ENCODE results near the gene ST14. TPM values are rescaled to one million over a fixed set of nuclear protein-coding genes. Genes with fewer than 3 reads are reported as not detected.
"Not testable (repeated sequence)": the region's sequence is repeated elsewhere in the genome, so short reads cannot be mapped to it uniquely, and the experiment has no call there.

Gene ST14
- total RNA-seq, 2 donors from 2014 or later, result 17.5 to 21.7 TPM

DNA sequence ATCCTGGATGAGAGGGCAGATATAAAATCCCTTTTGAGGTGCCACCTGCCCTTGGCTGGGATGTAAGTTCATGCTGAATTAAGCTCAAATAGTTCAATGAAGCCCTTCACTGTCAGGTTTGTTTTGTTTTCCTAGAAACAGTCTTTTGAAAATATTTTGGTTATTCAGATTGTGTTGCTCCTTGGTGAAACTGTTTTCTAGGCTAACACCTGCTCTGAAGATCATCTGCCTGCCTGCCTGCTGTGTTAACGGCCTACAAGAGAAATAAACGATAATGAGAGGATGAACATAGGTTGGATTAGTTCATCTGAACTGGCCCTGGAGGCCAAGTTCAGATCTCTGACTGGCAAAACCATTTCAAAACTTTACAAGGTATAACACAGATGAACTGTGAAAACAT, 87.7 kb downstream of the ST14 start:
- DNase-seq, result no peak
- Mint-ChIP-seq H3K27me3 (ENCODE audit: insufficient read depth) (no peaks in the 10 kb centered on the region), H3K4me3 (no peak overlapping the region), H3K36me3 (ENCODE audit: low read depth) (peaks cover 14% of the 10 kb centered on the region), H3K4me1 (peaks cover 12% of the 10 kb centered on the region), H3K9me3 (peaks cover 2% of the 10 kb centered on the region), H3K27ac (no peak overlapping the region)
- H3K4me1 ChIP-seq (ENCODE audit: control insufficient read depth, insufficient read depth, low read length), result no peaks in the 10 kb centered on the region
- H3K27me3 ChIP-seq (ENCODE audit: control insufficient read depth, insufficient read depth, low read length, poor library complexity, severe bottlenecking), result no peaks in the 10 kb centered on the region
- no peak overlapping the region for H3K4me3 ChIP-seq (ENCODE audit: low read length)
- H3K27ac ChIP-seq (ENCODE audit: low read depth, low read length), result no peak overlapping the region
- H3K9me3 ChIP-seq (ENCODE audit: control insufficient read depth, low read length), result no peaks in the 10 kb centered on the region
- WGBS, 2 experiments (ENCODE audit: insufficient coverage in 1 of 2, insufficient read length in 1 of 2), result 93 to 96% methylated on average over 2 of the region's 2 CpGs
- H3K9ac ChIP-seq (ENCODE audit: extremely low read depth, low read length, poor library complexity, severe bottlenecking), result no peak overlapping the region
- H3K36me3 ChIP-seq (ENCODE audit: control insufficient read depth, insufficient read depth, low read length), result peaks cover 4% of the 10 kb centered on the region
- TF ChIP-seq, protein P1, sequence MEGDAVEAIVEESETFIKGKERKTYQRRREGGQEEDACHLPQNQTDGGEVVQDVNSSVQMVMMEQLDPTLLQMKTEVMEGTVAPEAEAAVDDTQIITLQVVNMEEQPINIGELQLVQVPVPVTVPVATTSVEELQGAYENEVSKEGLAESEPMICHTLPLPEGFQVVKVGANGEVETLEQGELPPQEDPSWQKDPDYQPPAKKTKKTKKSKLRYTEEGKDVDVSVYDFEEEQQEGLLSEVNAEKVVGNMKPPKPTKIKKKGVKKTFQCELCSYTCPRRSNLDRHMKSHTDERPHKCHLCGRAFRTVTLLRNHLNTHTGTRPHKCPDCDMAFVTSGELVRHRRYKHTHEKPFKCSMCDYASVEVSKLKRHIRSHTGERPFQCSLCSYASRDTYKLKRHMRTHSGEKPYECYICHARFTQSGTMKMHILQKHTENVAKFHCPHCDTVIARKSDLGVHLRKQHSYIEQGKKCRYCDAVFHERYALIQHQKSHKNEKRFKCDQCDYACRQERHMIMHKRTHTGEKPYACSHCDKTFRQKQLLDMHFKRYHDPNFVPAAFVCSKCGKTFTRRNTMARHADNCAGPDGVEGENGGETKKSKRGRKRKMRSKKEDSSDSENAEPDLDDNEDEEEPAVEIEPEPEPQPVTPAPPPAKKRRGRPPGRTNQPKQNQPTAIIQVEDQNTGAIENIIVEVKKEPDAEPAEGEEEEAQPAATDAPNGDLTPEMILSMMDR (conservative IDR thresholded peaks at IDR 0.05), result no peak

DNA sequence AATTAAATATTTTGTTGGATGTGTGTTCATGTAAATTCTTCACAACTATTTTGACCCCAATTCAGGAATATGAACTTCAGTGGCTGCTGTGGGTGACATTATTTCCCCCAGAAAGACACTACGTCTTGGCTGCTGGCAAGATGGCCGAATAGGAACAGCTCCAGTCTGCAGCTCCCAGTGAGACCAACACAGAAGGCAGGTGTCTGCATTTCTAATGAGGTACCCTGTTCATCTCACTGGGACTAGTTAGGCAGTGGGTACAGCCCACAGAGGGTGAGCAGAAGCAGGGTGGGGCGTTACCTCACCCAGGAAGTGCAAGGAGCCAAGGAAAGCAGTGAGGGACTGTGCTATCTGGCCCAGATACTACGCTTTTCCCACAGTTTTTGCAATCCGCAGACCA, 89.8 kb downstream of the ST14 start:
- TF ChIP-seq, protein P1 (conservative IDR thresholded peaks at IDR 0.05), result no peak
- Histone ChIP-seq H3K27ac (ENCODE audit: low read depth, low read length) (no peak overlapping the region), H3K27me3 (ENCODE audit: control insufficient read depth, insufficient read depth, low read length, poor library complexity, severe bottlenecking) (no peaks in the 10 kb centered on the region), H3K36me3 (ENCODE audit: control insufficient read depth, insufficient read depth, low read length) (peaks cover 4% of the 10 kb centered on the region), H3K9ac (ENCODE audit: extremely low read depth, low read length, poor library complexity, severe bottlenecking) (no peak overlapping the region), H3K9me3 (ENCODE audit: control insufficient read depth, low read length) (no peaks in the 10 kb centered on the region), H3K4me1 (ENCODE audit: control insufficient read depth, insufficient read depth, low read length) (no peaks in the 10 kb centered on the region), H3K4me3 (ENCODE audit: low read length) (no peak overlapping the region)
- WGBS, 2 experiments (ENCODE audit: insufficient coverage in 1 of 2, insufficient read length in 1 of 2), result 95 to 100% methylated on average over 5 of the region's 5 CpGs
- Mint-ChIP-seq H3K27ac (peak overlapping the region; percentile 66), H3K36me3 (ENCODE audit: low read depth) (peaks cover 27% of the 10 kb centered on the region), H3K27me3 (ENCODE audit: insufficient read depth) (no peaks in the 10 kb centered on the region), H3K4me1 (peaks cover 12% of the 10 kb centered on the region), H3K4me3 (no peak overlapping the region), H3K9me3 (peaks cover 5% of the 10 kb centered on the region)
- no peak for DNase-seq

DNA sequence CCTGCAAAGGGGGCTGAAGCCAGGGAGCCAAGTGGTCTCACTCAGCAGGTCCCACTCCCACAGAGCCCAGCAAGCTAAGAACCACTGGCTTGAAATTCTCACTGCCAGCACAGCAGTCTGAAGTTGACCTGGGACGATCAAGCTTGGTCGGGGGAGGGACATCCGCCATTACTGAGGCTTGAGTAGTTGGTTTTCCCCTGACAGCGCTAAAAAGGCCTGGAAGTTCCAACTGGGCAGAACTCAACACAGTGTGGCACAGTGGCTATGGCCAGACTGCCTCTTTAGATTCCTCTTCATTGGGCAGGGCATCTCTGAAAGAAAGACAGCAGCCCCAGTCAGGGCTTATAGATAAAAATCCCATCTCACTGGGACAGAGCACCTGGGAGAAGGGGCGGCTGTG, 90.3 kb downstream of the ST14 start:
- Mint-ChIP-seq H3K4me1 (peaks cover 12% of the 10 kb centered on the region), H3K36me3 (ENCODE audit: low read depth) (peaks cover 26% of the 10 kb centered on the region)
- not testable (repeated sequence) for DNase-seq; H3K36me3 ChIP-seq (ENCODE audit: control insufficient read depth, insufficient read depth, low read length); H3K4me1 ChIP-seq (ENCODE audit: control insufficient read depth, insufficient read depth, low read length); H3K27me3 Mint-ChIP-seq (ENCODE audit: insufficient read depth); H3K9me3 Mint-ChIP-seq; H3K27ac ChIP-seq (ENCODE audit: low read depth, low read length); H3K27me3 ChIP-seq (ENCODE audit: control insufficient read depth, insufficient read depth, low read length, poor library complexity, severe bottlenecking); H3K4me3 Mint-ChIP-seq; H3K9me3 ChIP-seq (ENCODE audit: control insufficient read depth, low read length); H3K9ac ChIP-seq (ENCODE audit: extremely low read depth, low read length, poor library complexity, severe bottlenecking); H3K4me3 ChIP-seq (ENCODE audit: low read length); H3K27ac Mint-ChIP-seq
- WGBS, 2 experiments (ENCODE audit: insufficient coverage in 1 of 2, insufficient read length in 1 of 2), result 83 to 96% methylated on average over 4 to 5 of the region's 5 CpGs

DNA sequence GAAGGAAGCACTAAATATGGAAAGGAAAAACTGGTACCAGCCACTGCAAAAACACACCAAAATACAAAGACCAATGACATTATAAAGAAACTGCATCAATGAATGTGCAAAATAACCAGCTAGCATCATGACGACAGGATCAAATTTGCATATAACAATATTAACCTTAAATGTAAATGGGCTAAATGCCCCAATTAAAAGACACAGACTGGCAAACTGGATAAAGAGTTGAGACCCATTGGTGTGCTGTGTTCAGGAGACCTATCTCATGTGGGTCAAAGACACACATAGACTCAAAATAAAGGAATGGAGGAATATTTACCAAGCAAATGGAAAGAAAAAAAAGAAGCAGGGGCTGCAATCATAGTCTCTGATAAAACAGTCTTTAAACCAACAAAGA, 92.2 kb downstream of the ST14 start:
- WGBS, 2 experiments (ENCODE audit: insufficient coverage in 1 of 2, insufficient read length in 1 of 2), result 82% methylated on average over 1 of the region's 1 CpG; no CpG with 5 or more reads in 1 of the 2 experiments
- H3K9me3 Mint-ChIP-seq; H3K27me3 Mint-ChIP-seq (ENCODE audit: insufficient read depth); H3K4me3 ChIP-seq (ENCODE audit: low read length); DNase-seq; H3K36me3 ChIP-seq (ENCODE audit: control insufficient read depth, insufficient read depth, low read length); H3K27ac ChIP-seq (ENCODE audit: low read depth, low read length); H3K27me3 ChIP-seq (ENCODE audit: control insufficient read depth, insufficient read depth, low read length, poor library complexity, severe bottlenecking); H3K4me3 Mint-ChIP-seq; H3K4me1 ChIP-seq (ENCODE audit: control insufficient read depth, insufficient read depth, low read length); H3K27ac Mint-ChIP-seq; H3K9me3 ChIP-seq (ENCODE audit: control insufficient read depth, low read length); H3K9ac ChIP-seq (ENCODE audit: extremely low read depth, low read length, poor library complexity, severe bottlenecking): not testable (repeated sequence)
- H3K36me3 Mint-ChIP-seq (ENCODE audit: low read depth), result peaks cover 35% of the 10 kb centered on the region
- H3K4me1 Mint-ChIP-seq, result peaks cover 12% of the 10 kb centered on the region

Other genes with a start within 250 kb of the ST14 start
- 10 to 100 TPM; 15.9 to 16.4 TPM for gene PRDM10, start 156.9 kb upstream of the ST14 start, total RNA-seq
- gene APLP2, start 89.9 kb upstream of the ST14 start, total RNA-seq, result 100 to 1,000 TPM; 821 to 864 TPM
- gene ZBTB44, start 155.1 kb downstream of the ST14 start, total RNA-seq, result 10 to 100 TPM; 66.1 to 69.2 TPM